Measurements from ENCODE around the gene TJAP1.

- no peak for TF ChIP-seq CTCF (IDR thresholded peaks at IDR 0.05; ENCODE audit: insufficient read depth, low read length)
- TF ChIP-seq POLR2AphosphoS5 (IDR thresholded peaks at IDR 0.05; ENCODE audit: low read depth): no peak
- TF ChIP-seq GABPA (IDR thresholded peaks at IDR 0.05; ENCODE audit: low read depth): no peak
These were observed 22.5 kb upstream of the TJAP1 start for GRCh38 chr6:43454696-43455530.

Measured in HL-60 (cell line).